Activated CD4-positive, CD25-positive, alpha-beta regulatory T cell (primary cell): ENCODE results near the gene CT47A7.
"Not testable (repeated sequence)": the region's sequence is repeated elsewhere in the genome, so short reads cannot be mapped to it uniquely, and the experiment has no call there.

Experiments
- DNase-seq, 4 experiments: peaks; one replicate each; lab custom pipeline; 2025; lab: John Stamatoyannopoulos, UW

CT47A7 gene

GRCh38 chrX:120956500-120956899 lies at the start of gene CT47A7:
Gene CT47A7 (minus strand): TSS chrX:120956600. CDS start chrX:120956345, 255 bp downstream.
- DNase-seq: not testable (repeated sequence)

DNA sequence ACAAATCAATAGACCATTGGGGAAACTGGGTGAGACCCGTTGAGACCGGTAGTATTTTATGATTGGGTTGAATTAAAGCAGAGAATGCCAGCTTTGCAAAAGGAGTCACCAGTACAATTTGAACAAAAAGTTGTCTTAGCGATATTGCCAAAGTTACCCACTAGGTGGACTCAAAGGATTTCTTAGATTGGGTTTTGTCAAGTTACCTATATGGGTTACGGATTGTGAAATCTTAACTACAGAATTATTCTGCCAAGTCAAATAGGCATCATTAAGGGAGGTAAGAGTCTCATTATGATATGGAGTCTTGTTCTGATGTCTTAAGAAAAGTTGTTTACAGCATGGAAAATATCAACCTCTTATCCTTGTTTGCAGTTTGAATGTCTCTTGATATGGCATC lies 44.2 kb upstream of the CT47A7 start:
- no peak for DNase-seq

GRCh38 chrX:120999413-120999812 lies 43.0 kb upstream of the CT47A7 start:
- DNase-seq: no peak

DNA sequence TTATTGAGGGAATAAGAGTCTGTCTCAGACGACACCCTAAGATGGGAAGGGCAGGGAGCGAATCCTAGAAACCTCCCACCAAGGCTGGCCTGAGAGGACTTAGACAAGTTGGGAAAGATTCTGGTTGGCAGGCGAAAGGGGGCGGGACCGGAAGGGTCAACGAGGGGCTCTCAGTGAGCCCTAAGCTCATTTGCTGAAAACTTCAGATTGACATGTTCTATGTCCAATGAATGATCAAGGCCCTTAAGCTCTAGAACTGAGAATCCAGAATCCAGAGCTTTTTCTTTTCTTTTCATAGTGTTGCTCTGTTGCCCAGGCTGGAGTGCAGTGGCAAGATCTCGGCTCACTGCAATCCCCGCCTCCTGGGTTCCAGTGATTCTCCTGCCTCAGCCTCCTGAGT lies 29.3 kb upstream of the CT47A7 start, which contains the start of gene CT47A1:
Gene CT47A1 (minus strand): TSS at position 101 of the 400 bp plus-strand sequence. CDS start 231 bp downstream, outside the sequence.
- not testable (repeated sequence) for DNase-seq
